HG03575 (cell line): ENCODE measurements around the gene ZNF396.

ENCODE experiments used
- ATAC-seq: cut with Tn5 transposase; IDR thresholded peaks from one replicate; pipeline ENCODE4 v1.9.1; 2021; ENCODE audit not compliant: unreplicated experiment, insufficient number of reproducible peaks, low FRiP score; ENCODE audit errors: extremely low read depth

Gene ZNF396

DNA sequence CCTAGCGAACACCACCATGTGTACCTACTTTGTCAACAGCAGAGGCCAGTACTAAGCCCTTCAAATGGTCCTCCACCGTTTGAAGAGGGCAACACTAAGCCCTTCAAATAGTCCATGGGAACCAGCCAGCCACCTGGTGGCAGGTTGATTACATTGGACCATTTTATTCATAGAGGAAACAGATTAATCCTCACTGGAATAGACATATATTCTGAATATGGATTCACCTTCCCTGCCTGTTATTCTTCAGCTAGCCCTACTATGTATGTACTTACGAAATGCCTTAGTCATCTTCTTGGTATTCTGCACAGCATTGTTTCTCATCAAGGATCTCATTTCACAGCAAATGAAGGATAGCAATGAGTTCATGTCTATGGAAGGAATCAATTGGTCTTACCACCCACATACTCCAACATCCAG lies 10.0 kb upstream of the ZNF396 start:
- ATAC-seq, result no peak

DNA sequence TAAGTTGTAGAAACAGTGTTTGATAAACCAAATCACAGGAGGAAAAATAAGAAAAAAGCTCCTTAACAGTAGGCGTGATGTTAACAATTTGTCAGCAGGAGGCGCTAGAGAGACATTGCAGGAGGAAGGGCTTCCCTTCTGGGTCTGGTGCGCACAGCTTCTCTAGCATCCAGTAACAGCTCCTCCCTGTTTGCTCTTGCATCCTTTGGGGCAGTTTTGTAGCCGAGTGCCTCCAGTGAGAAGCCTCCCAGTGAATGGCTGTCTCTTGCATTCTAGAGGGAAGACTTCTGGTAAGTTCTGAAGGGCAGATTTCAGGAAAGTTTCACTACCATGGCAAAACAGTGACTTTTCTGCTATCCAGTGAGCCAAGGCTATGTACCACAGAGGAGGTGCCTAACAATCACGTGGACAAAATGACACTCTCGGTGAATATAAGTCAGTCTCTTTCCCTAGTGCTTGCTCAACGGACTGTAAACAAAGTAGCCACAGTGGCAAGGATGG lies 9.5 kb upstream of the ZNF396 start:
- no peak for ATAC-seq

DNA sequence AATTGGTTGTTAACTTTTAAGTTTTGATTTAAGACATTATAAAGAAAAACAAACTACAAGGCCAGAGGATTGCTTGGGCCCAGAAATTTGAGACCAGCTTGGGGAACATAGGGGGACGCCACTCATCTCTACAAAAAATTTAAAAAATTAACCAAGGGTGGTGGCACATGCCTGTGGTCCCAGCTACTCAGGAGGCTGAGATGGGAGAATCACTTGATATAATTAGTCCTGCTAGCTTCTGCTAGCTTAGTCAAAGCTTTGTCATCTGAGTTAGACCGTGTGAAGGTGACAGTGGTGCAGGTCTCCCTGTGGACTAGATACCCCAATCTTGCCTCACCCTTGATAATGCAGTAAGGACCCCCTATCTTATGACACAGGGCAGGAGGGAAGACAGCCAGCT lies 6.0 kb upstream of the ZNF396 start:
- ATAC-seq, result no peak

DNA sequence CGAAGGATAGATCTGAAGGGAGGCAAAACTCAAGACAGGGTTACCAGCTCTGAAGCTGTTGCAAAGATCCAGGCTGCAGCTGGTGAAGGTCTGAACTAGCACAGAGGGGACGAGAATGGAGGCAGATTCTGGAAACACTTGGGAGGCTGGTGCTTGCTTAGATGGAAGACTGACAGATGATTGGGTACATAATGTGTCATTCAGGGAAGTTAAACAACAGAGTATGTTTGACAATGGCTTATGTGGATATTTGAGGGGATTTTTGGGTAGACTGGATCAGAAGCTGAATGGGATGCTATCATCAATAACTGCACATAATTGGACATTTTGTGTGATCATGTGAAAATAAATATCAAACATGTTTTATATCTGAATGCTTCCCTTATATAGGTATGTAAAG lies 2.3 kb upstream of the ZNF396 start:
- ATAC-seq, result no peak

DNA sequence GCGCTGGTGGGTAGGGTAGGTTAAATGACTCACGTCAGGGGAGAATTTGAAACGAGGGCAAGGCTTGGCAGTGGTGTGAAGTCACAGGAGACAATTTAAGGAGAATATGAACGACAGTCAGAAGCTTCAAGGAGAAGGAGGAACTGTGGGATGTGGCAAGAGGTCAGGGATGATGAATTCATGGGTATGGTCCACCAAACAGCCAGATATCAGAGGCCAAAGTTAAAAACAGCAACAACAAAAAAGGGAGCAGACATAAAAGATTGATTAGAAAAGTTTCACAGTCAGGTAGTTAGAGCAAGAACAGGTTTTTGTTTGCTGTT lies 1.4 kb upstream of the ZNF396 start:
- no peak for ATAC-seq

DNA sequence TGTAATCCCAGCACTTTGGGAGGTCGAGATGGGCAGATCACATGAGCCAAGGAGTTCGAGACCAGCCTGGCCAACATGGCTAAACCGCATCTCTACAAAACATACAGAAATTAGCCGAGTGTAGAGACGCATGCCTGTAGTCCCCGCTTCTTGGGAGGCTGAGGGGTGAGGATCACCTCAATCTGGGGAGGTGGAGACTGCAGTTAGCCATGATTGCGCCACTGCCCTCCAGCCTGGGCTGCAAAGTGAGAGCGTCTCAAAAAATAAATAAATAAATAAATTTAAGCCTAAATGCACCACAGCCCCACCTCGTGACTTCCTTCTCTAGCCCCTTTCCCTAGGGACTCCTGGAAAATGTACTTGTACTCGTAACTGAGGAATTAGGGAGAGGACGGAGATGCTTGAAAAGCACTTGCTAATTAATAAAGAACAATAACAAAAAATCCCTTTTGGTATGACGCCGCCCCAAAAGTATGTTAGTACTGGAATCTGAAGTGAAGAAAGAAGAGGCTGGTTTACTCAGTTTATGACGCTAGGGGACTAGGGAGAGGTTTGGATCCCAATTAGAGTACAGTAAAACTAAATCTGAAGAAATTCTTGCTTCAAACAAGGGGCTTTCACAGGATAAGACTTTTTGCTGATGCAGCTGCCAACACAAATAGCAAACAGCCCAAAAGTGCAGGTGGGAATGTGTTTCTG lies 887 bp upstream of the ZNF396 start:
- ATAC-seq, result no peak

DNA sequence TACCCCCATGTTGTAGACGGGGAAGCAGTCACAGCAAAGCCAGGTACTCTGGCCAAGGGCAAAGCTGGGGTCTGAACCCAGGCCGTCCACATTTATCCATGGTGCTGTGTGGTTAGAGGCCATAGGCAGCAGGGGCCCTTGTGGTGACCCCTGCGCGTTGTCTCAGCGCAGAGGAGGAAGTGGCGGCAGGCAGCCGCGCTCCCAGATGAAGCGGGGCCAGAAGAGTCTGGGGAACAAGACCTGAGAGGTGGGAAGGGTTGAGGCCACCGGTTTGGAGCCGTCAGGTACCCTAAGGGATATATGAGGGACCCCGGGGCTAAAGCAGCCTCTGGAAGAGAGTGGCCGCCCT lies 770 bp downstream of the ZNF396 start:
- ATAC-seq, result no peak

DNA sequence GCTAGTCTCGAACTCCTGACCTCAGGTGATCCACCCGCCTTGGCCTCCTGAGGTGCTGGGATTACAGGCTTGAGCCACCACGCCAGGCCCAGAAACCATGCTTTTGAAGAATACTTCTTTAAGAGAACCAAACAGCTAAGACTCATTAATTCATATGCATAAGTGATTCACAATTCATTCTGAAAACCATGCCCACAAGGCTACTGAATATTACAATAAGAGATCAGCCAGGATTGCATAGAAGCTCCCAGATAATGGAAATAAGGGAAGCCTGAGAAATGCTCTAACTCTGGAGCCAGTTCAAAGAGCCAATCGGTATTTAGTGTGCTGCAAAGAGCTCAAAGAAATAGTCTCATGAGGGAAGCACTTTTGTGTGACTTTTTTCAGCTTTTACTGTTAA lies 2.4 kb downstream of the ZNF396 start:
- no peak for ATAC-seq

DNA sequence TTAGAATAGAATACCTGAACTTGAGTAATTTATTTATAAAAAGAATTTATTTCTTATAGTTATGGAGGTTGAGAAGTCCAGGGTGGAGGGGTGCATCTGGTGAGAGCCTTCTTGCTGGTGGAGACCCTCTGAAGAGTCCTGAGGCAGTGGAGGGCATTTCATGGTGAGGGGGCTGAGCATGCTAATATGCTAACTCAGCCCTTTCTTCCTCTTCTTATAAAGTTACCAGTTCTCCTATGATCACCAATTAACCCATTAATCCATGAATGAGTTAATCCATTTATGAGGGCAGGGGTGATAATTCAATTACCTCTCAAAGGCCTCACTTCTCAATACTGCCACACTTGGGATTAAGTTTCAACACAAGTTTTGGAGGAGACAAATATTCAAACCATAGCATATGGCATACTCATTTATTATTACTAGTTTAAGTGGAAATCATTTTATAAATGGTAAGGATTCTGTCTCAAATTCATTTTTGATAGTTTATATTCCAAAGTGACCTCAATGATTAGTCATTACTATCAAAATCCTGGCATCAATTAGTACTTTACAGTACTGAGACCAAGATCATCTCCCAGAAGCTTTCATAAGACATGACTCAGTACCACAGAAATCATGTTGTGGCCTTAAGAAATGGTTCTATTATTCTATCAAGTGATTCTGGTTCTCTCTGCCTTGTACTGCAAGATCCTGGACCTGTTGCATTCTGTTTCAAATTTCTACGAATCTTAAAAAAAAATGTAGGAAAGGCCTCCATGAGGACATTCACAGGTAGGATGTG lies 5.5 kb downstream of the ZNF396 start:
- ATAC-seq, result no peak

DNA sequence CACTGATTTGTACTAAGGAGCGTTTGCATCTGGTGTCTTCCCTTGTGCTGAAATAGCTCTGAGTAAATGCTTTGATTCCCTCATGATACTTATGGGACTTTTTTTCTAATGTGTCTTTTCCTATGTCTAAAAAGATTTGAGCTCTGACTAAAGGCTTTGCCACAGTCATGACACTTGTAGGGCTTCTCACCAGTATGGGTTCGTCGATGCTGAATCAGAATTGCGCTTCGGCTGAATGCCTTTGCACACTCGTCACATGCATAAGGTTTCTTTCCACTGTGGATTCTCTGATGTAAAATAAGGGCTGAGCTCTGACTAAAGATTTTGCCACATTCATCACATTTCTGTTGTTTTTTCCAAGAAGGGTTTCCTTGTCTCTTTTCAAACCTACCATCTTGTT lies 8.0 kb downstream of the ZNF396 start:
- ATAC-seq, result no peak

DNA sequence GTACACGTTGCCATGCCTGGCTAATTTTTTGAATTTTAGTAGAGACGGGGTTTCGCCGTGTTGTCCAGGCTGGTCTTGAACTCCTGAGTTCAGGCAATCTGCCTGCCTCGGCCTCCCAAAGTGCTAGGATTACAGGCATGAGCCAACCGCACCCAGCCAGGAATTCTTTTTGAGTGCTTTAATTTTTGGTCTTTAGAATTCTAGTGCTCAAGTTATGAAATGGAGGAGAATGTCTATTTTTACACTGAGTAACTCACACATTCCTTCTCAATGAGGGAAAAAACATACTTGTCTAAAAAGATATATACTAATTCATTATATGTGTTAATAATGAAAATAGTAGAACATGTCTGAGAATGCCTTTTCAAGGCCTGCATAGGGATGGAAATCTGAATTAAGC lies 8.5 kb downstream of the ZNF396 start:
- no peak for ATAC-seq

DNA sequence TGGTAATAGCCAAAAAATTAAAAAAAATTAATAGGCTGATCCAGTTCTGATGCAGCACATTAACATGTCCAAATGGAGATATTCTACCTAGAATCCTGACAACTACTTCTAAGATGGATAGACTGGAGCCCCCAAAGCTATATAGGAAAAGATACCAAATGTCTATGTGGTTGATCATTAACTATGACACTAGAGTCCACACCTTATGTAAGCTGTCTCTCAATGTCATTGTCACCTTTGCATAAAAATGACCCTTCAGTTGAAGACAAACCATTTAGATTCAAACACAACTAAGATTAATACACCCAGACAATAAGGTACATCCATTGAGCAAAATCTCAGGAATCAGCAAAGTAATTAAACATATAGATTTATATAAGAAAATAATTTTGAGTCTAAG lies 14.6 kb downstream of the ZNF396 start:
- ATAC-seq, result no peak

DNA sequence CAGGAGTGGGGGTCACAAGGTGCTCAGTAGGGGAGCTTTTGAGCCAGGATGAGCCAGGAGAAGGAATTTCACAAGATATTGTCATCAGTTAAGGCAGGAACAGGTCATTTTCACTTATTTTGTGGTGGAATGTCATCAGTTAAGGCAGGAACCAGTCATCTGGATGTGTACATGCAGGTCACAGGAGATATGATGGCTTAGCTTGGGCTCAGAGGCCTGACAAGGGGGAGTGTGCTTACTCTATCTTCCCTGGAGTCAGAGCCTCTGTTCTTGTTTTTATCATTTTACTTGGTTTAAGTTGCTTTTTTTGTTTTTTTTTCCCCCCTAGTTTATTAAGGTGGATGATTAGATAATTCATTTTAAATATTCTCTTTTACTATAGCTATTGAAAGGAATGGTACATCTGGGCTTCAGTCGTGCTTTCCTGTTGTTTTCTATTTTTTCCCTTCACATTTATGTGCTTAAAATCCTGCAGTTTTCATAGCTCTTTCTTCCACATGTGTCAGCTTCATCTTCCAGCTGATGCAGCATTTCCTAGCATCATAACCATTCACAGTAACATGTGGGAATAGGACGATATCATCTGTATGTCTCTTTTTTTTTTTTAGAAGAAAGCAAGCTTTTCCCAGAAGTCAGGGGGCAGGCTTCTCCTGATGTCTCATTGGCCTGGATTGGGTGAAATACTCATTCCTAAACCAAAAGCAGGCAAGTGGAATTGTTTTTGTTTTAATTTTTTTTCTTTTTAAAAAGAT lies 15.4 kb downstream of the ZNF396 start:
- no peak for ATAC-seq

DNA sequence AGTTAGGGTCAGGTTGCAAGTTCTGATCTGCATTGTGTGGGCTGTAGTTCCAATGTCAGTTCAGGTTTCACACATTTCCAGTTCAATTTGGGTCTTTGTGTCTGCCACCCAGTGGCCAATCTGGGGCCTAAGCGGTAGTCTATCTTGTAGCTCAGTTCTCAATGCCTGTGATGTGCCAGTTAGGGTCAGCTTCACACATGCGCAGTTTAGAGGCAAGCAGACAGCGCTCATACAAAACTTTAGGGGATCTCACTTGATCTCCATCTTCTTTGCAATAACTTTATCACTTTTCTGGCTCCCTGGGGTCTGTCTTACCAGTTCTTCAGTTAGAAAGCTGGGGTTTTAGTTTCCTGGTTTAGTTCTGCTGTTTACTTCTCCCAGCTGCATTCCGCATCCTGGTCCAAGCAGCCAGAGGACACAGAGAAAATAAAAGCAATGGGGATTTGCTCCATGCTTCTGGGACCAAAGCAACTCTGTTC lies 22.0 kb downstream of the ZNF396 start:
- peak; percentile 97 for ATAC-seq

DNA sequence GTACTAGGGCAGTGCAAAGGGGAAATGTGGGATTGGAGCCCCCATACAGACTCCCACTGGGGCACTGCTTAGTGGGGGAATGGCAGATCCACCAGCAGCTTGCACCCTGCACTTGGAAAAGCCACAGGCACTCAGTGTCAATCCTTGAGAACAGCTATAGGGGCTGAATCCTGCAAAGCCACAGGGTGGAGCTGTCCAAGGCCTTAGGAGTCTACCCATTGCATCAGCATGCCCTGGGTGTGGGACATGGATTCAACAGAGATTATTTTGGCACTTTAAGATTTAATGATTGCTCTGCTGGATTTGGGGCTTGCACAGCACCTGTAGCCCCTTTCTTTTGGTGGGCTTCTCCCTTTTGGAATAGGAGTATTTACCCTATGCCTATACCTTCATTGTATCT lies 24.4 kb downstream of the ZNF396 start:
- ATAC-seq, result no peak

DNA sequence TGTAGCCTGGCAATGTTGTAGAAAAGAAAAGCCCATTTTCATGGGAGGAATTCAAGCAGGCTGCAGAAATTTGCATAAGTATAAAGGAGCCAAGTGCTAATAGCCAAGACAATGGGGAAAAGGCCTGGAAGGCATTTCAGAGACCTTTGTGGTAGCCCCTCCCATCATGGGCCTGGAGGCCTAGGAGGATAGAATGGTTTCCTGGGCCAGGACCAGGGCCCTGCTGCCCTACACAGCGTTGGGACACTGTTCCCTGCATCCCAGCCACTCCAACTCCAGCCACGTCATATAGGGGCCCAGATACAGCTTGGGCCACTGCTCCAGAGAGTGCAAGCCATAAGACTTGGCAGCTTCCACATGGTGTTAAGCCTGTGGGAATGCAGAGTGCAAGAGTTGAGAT lies 24.9 kb downstream of the ZNF396 start:
- ATAC-seq, result no peak

DNA sequence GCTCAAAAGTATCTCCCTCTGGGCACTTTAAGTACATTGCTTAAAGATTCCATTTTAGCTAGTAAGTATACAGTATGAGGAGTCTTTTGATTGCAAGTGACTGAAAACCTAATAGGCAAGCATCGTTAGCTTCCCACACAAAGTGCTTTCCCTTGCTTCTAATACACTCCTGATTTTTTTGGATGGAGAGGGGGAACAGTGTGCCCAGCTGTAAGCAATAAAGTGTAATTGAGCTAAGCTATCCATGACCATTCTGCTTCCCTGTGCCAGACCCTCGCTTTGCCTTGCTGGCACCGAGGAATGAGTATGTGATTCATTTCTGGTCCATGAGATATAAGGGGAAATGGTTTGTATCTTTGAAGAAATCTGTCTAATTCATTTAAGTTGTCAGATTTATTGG lies 29.1 kb downstream of the ZNF396 start:
- ATAC-seq, result no peak

DNA sequence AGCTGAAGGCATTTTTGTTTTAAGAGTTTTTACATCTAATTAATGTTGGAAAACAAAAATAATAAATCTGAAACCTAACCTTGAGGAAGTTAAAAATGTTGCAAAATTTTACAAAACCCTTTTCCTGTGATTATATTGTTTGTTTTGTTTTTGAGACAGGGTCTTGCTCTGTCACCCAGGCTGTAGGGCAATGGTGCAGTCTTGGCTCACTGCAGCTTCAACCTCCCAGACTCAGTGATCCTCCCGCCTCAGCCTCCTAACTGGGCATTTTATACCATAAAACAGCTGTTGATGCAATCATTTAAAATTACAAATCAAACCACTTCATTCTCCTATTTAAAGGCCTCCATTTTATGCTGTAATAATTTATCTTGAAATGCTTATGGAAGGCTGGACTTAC lies 31.2 kb downstream of the ZNF396 start:
- ATAC-seq, result no peak

DNA sequence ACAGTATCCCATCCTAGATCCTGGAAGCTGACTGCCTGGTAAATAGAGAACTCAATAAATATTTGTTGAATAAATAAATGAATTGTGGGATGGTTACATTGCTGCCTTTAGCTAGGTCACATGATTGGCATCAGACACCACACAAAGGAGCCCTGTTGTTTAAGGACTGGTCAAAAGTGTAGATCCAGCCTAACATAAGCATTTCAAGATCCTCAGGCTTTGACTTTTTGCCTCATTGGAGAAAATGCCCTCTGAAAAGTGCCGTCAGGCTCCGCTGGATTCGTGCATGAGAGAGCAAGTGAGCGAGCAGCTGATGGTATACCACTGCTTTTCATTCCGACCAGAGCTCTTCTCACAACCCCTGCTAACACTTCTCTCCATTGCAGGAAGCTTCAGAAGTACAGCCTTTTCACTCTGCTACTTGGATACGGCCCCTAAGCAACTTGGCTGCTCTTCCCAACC lies 31.6 kb downstream of the ZNF396 start:
- peak; percentile 42 for ATAC-seq
